Fibroblast of skin of left quadriceps (primary cell): ENCODE data around the gene MYLIP.

Experiments
- DNase-seq, 2 experiments: peaks; one replicate each; pipeline ENCODE4 v3.0.0-alpha.2; 2013; ENCODE audit warnings: low read depth in 2 of 2

Gene MYLIP

GRCh38 chr6:16139556-16139955 is 10.7 kb downstream of the MYLIP start:
- DNase-seq = peak; percentile 75

- no peak for DNase-seq
Measured at GRCh38 chr6:16140607-16141006, 11.7 kb downstream of the MYLIP start.

DNA sequence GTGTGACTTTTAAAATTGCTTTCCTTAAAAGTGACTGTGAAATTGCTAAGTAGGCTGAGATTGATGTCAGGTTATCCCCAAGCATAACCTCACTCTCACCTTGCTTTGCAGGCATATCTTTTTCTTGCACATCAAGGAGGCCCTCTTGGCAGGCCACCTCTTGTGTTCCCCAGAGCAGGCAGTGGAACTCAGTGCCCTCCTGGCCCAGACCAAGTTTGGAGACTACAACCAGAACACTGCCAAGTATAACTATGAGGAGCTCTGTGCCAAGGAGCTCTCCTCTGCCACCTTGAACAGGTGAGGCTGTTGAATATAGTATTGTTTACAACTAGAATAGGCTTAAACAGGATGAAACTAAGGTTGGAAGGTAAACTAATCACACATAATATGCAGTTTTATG is 12.6 kb downstream of the MYLIP start:
- no peak for DNase-seq

GRCh38 chr6:16145038-16145437 is 16.2 kb downstream of the MYLIP start:
- no peak for DNase-seq

DNA sequence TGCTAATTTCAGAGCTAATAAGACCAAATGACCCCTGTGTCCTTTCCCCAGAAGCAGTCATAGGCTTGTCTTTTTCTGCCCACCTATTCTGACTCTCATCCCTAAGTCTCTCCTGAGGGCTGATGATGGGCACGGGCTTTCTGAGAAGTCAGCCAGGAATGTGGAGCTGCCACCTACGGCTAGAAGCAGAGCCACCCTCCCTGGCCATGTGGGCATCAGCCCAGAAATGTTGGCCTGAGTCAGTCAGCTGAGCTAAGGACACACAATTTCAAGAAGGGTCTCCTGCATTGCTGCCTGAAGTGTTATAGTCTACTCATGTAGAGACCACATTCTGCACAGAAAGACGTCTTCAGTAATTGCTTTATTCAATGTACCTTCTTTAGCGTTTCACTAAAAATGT is 17.1 kb downstream of the MYLIP start:
- no peak for DNase-seq

DNA sequence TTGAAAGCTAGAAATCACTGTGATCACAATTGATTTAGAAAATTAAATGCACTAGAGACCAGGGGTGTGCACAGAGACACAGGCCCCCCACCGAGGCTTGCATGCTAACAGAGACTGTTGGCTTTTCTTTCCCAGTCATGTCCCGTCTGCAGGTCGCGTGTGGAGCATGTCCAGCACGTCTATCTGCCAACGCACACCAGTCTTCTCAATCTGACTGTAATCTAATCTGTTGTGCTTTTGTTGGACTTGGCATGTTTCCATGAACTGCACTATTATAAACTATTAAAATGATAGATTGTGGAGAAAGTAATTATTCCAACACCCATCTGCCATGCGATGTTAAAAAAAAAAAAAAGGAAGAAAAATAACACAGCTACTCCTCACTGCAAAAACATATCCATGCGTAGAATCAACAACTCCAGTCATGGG is 17.7 kb downstream of the MYLIP start:
- DNase-seq = no peak

DNA sequence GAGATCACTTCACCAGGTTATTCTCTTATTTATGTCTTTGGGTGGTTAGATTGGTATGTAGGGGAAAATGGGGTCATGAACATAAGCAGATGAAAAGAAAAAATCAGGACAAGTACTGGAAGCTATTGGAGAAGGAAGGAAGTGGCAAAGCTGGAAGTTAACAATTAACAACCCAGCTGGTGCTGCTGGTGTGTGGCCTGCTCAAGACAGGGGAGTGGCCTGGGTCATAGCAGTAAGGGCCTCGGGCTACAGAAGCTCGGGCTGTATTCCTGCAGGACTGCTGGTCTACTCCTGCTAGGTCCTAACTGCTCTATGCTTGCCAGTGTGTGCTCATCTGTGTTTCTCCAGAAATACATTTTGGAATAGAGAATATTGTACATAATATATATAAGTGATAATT is 19.6 kb downstream of the MYLIP start:
- no peak for DNase-seq

DNA sequence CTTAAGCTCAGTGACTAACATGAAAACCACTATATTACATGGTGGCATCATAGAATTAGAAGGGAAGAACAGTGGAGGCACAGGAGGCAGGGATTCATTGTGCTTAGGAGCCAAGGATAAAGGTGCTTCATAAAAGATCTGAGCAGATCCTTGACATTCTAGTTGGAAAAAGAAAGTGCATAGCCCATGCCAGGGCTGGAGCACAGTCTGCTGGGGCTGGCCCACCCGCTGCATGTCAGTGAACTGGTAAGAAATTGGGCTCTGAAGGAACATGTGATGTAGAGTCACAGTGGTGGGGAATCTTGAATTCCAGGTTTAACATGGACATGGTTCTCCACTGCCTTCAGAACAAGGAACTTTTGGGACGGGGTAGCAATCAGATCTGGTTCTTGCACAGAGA is 20.4 kb downstream of the MYLIP start:
- no peak for DNase-seq

- no peak for DNase-seq
Measured at GRCh38 chr6:16150098-16150497, 21.2 kb downstream of the MYLIP start.

- DNase-seq = no peak
Measured at GRCh38 chr6:16153211-16153820, 24.4 kb downstream of the MYLIP start.

GRCh38 chr6:16154904-16155303 is 26.0 kb downstream of the MYLIP start:
- DNase-seq = peak; percentile 73

GRCh38 chr6:16157492-16157891 is 28.6 kb downstream of the MYLIP start:
- no peak for DNase-seq

DNA sequence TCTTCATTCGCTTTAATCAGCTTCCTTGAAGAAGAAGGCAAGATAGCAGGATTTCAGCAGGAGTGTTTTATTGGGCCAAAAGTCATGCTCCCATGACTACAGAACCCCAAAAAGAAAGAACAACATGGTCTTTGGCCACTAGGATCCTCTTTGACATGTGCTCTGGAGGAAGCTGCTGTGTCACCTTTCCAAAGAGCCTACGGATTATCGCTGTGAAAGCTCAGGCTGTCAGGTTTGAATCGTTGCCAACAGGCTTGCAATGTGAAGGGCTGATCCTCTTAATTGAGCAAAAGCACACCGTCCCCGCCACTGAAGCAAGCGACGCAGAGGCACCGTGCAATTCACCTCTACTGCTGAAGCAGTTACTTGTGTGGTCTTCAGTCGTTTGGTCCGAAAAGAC is 29.0 kb downstream of the MYLIP start:
- DNase-seq = no peak

DNA sequence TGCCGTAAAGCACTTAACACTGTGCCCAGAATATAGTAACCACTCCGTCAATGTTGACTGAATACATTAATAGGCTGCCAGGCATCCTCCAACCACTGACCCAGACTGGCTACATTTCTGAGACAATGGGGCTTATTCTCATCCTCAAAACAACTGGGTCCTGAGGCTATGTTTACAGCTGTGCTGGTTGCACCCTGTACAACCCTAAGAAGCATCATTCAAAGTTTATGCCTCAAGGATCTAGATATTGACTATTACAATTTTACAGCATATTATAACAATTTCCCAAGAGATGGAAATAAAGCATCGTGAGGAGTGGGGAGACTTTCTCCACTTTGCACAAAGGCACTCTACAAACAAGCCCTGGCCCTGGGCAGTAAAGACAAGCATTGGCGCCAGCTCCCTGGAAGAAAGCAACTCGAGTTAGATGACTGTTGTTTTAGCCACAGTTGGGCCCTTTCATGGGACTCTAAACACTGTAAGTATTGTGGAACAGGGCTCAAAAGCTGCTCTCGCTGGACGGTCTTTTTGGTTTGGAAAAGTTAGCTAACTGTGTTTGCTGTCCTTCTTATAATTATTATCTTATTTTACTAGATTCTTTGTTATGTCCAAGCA is 30.2 kb downstream of the MYLIP start:
- DNase-seq = no peak

DNA sequence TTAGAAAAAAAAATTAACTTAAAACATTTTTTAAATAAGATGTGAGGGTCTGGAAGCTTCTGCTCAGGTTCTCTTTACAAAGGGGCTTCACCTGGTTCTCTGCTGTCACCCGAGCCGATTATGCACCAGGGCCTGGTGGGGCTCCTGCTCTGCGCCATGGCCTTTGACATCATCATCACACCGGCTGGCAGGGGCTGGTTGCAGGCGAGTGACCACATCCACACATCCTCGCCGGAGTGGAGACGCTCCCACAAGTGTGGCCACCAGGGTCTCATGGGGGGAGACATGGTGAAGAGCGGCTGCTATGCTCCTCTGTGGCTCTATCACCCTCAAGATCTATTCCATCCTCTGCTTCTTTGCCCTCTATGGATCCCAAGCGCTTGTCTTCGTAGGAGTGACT is 31.9 kb downstream of the MYLIP start:
- DNase-seq = no peak

- DNase-seq = no peak
Measured at GRCh38 chr6:16162003-16162402, 33.1 kb downstream of the MYLIP start.

- DNase-seq = no peak
Measured at GRCh38 chr6:16163066-16163465, 34.2 kb downstream of the MYLIP start.

- DNase-seq = peak; percentile 33 to 36
Measured at GRCh38 chr6:16163535-16164300, 34.8 kb downstream of the MYLIP start.

DNA sequence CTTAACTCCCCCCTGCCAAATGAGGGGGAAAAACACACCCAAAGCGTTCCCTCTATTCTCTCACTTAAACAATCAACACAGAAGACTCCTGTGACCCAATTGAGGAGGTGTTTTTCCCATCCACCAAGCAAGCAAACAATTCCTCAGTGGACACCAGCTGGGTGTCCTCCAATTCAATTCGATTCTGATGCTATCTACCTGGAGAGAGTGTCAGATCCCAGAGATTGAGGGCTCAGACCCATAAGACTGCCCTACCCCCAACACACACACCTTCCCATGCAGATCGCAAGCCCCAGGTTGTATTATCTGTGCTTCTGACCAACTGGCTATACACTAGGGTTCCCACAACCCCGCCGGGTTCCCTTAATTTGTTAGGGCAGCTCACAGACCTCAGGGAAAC is 36.8 kb downstream of the MYLIP start:
- no peak for DNase-seq

DNA sequence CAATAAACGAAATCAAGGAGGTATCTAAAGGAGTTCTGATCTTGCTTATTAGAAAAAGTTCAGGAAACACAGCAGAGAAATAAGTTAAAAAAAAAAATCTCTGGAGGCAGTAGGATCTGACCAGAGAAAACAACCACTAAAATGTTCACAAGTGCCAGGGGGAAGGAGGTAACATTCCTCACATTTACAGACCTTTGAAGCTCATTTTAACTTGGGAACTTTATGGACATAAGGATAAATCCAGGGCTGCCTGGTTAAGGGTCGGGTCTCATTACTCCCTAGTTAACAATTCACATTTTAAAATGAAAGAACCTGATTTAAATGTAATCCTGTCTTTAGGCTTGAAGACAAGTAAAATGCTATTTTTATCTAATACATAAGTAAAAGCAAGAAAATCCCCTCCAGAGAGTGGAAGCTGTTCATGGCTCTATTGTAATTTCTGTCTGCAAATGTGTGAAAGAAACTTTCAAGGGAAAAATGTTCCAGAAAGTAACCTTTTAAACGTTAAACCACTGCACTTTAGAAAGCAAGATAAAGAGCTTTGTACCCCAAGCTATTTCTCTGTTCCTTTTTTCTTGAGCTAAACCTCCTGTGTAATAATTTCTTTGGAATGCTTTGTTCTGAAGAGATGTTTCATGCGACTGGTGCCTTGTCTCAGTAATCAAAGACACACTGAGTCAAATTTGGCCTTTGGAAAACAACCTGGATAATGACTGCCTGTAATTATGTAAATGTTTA is 38.2 kb downstream of the MYLIP start:
- DNase-seq = no peak

GRCh38 chr6:16168121-16168520 is 39.2 kb downstream of the MYLIP start:
- no peak for DNase-seq

DNA sequence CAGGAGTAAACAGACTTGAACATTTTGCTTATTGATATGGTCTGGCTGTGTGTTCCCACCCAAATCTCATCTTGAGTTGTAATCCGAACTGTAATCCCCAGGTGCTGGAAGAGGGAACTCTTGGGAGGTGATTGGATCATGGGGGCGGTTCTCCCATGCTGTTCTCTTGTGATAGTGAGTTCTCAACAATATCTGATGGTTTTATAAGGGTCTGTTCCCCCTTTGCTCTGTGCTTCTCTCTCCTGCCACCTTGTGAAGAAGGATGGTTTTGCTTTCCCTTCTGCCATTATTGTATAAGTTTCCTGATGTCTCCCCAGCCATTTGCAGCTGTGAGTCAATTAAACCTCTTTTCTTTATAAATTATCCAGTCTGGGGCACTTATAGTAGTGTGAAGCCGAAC is 40.0 kb downstream of the MYLIP start:
- DNase-seq = peak; percentile 34 to 35

DNA sequence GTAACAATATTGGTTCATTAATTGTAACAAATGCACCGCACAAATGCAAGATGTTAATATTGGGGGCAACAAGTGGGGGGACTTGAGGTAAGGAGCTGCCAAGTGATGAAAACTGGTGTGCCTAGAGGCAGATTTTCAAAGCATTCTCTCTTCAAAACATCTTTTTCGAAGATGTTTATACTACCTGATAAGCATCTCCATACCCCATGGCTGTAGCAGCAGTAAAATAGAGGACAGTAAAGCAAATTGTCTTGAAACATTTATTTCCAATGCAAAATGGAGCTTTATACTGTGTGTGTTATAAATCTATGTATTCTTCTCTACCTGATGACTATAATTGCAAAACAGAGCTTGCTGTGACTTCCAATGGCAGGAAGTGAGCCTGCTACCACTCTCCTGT is 42.5 kb downstream of the MYLIP start:
- DNase-seq = no peak
